Measurements from ENCODE around the gene EIF4E1B.

EIF4E1B gene

GRCh38 chr5:176628406-176629228, 1.9 kb upstream of the EIF4E1B start:
- DNase-seq: no peak

- no peak for DNase-seq
Observed at GRCh38 chr5:176629317-176629852, 1.1 kb upstream of the EIF4E1B start.

GRCh38 chr5:176630681-176631222, 277 bp downstream of the EIF4E1B start:
- no peak for DNase-seq

GRCh38 chr5:176631383-176632200, 1.1 kb downstream of the EIF4E1B start:
- no peak for DNase-seq

- DNase-seq: no peak
Observed at GRCh38 chr5:176632745-176633144, 2.3 kb downstream of the EIF4E1B start.

GRCh38 chr5:176633598-176633997, 3.1 kb downstream of the EIF4E1B start:
- no peak for DNase-seq

- DNase-seq: no peak
Observed at GRCh38 chr5:176636426-176636825, 6.0 kb downstream of the EIF4E1B start.

GRCh38 chr5:176637556-176637955, 7.1 kb downstream of the EIF4E1B start:
- DNase-seq: no peak

- DNase-seq: no peak
Observed at GRCh38 chr5:176638437-176638836, 8.0 kb downstream of the EIF4E1B start.

GRCh38 chr5:176639208-176639607, 8.7 kb downstream of the EIF4E1B start:
- no peak for DNase-seq

- no peak for DNase-seq
Observed at GRCh38 chr5:176639981-176640380, 9.5 kb downstream of the EIF4E1B start.

GRCh38 chr5:176640616-176641015, 10.1 kb downstream of the EIF4E1B start:
- no peak for DNase-seq

GRCh38 chr5:176642675-176643490, 12.4 kb downstream of the EIF4E1B start:
- DNase-seq: no peak

GRCh38 chr5:176643491-176644219, 13.2 kb downstream of the EIF4E1B start:
- no peak for DNase-seq

- no peak for DNase-seq
Observed at GRCh38 chr5:176644294-176644693, 13.8 kb downstream of the EIF4E1B start.

- no peak for DNase-seq
Observed at GRCh38 chr5:176644878-176645670, 14.6 kb downstream of the EIF4E1B start.

- no peak for DNase-seq
Observed at GRCh38 chr5:176646049-176646706, 15.7 kb downstream of the EIF4E1B start.

GRCh38 chr5:176646707-176647029, 16.2 kb downstream of the EIF4E1B start:
- no peak for DNase-seq

- DNase-seq: peak; percentile 87
Observed at GRCh38 chr5:176647030-176647842, 16.8 kb downstream of the EIF4E1B start, which contains the start of gene TSPAN17. TSS of gene TSPAN17 (plus strand) at chr5:176647484. CDS start at chr5:176647616, 132 bp downstream.

All from DMS79 (cell line).